ENCODE measurements around the gene WNK1.

WNK1 gene

GRCh38 chr12:867905-868304 is 115.5 kb downstream of the WNK1 start:
- DNase-seq, result no peak

GRCh38 chr12:868722-869121 is 116.3 kb downstream of the WNK1 start:
- no peak for DNase-seq

- peak; percentile 34 for DNase-seq
Observed at GRCh38 chr12:870378-870777, 118.0 kb downstream of the WNK1 start.

GRCh38 chr12:873954-874353 is 121.6 kb downstream of the WNK1 start:
- no peak for DNase-seq

- no peak for DNase-seq
Observed at GRCh38 chr12:879641-880040, 127.3 kb downstream of the WNK1 start.

GRCh38 chr12:880656-881055 is 128.3 kb downstream of the WNK1 start:
- no peak for DNase-seq

GRCh38 chr12:884746-885414 is 132.5 kb downstream of the WNK1 start:
- DNase-seq, result no peak

GRCh38 chr12:885701-886100 is 133.3 kb downstream of the WNK1 start:
- no peak for DNase-seq

- DNase-seq, result no peak
Observed at GRCh38 chr12:886206-886605, 133.8 kb downstream of the WNK1 start.

- DNase-seq, result no peak
Observed at GRCh38 chr12:894226-894625, 141.8 kb downstream of the WNK1 start.

- DNase-seq, result no peak
Observed at GRCh38 chr12:896031-896430, 143.7 kb downstream of the WNK1 start.

- no peak for DNase-seq
Observed at GRCh38 chr12:897386-897785, 145.0 kb downstream of the WNK1 start.

GRCh38 chr12:902581-902980 is 150.2 kb downstream of the WNK1 start:
- DNase-seq, result no peak

GRCh38 chr12:903055-903454 is 150.7 kb downstream of the WNK1 start:
- no peak for DNase-seq

- no peak for DNase-seq
Observed at GRCh38 chr12:904010-904414, 151.6 kb downstream of the WNK1 start.

GRCh38 chr12:905261-906031 is 153.1 kb downstream of the WNK1 start:
- DNase-seq, result no peak

- DNase-seq, result no peak
Observed at GRCh38 chr12:906062-906585, 153.7 kb downstream of the WNK1 start.

GRCh38 chr12:907413-908185 is 155.2 kb downstream of the WNK1 start:
- no peak for DNase-seq

- no peak for DNase-seq
Observed at GRCh38 chr12:909861-910260, 157.5 kb downstream of the WNK1 start.

GRCh38 chr12:910416-910815 is 158.0 kb downstream of the WNK1 start:
- DNase-seq, result no peak

- DNase-seq, result no peak
Observed at GRCh38 chr12:911191-911826, 158.9 kb downstream of the WNK1 start.

GRCh38 chr12:912466-913235 is 160.3 kb downstream of the WNK1 start:
- DNase-seq, result no peak
